HepG2 (cell line): ENCODE results near the gene RPS2. TPM values are rescaled to one million over a fixed set of nuclear protein-coding genes. Genes with fewer than 3 reads are reported as not detected.
A peak's percentile ranks its signal among the peaks of the same experiment; 100 is the strongest.

Experiments
- AKAP8 ChIP-seq: sonication (generic); formaldehyde crosslinking; IDR thresholded peaks from 2 replicates; pipeline ENCODE4 v1.5.1; 2020; ENCODE audit warnings: mild to moderate bottlenecking, missing genetic modification reagents
- ASH2L ChIP-seq: fragments of 300-600, 200-600 bp; sonication (generic); IDR thresholded peaks from 2 replicates; pipeline ENCODE4 v1.7.0; 2017; ENCODE audit warnings: low read depth, mild to moderate bottlenecking, moderate library complexity, mixed read lengths, low read length; ENCODE audit not compliant: insufficient read length
- CCAR2 ChIP-seq: fragments of 200-400 bp; formaldehyde crosslinking; optimal IDR thresholded peaks from 2 replicates; pipeline ENCODE3; 2018; ENCODE audit warnings: low read depth, mild to moderate bottlenecking, low read length, moderate library complexity
- CCDC6 ChIP-seq: sonication (generic); formaldehyde crosslinking; IDR thresholded peaks from 2 replicates; pipeline ENCODE4 v1.8.1; 2022; ENCODE audit warnings: mild to moderate bottlenecking, missing genetic modification reagents, moderate library complexity
- FOXP4 ChIP-seq: sonication (generic); formaldehyde crosslinking; IDR thresholded peaks from 2 replicates; pipeline ENCODE4 v1.4.0; 2020; ENCODE audit warnings: missing genetic modification reagents
- GTF3A ChIP-seq: sonication (generic); formaldehyde crosslinking; conservative IDR thresholded peaks from 2 replicates; pipeline ENCODE4 v1.4.0; 2020; ENCODE audit warnings: mild to moderate bottlenecking, missing genetic modification reagents
- GZF1 ChIP-seq: sonication (generic); formaldehyde crosslinking; IDR thresholded peaks from 2 replicates; pipeline ENCODE4 v1.5.1; 2020; ENCODE audit warnings: mild to moderate bottlenecking, missing genetic modification reagents
- JUND ChIP-seq: sonication (generic); formaldehyde crosslinking; IDR thresholded peaks from 2 replicates; pipeline ENCODE4 v1.8.0; 2022; ENCODE audit warnings: mild to moderate bottlenecking, missing genetic modification reagents
- KDM5A ChIP-seq: fragments of 200-600 bp; sonication (generic); IDR thresholded peaks from 2 replicates; pipeline ENCODE4 v1.7.0; 2018; ENCODE audit warnings: antibody characterized with exemption, mild to moderate bottlenecking, low read length, borderline replicate concordance
- PRPF4 ChIP-seq: fragments of 200-400 bp; formaldehyde crosslinking; IDR thresholded peaks from 2 replicates; pipeline ENCODE4 v1.6.1; 2016; ENCODE audit warnings: low read length, low read depth; ENCODE audit not compliant: poor library complexity, severe bottlenecking
- RBAK ChIP-seq: sonication (generic); formaldehyde crosslinking; IDR thresholded peaks from 2 replicates; pipeline ENCODE4 v1.5.1; 2020; ENCODE audit warnings: mild to moderate bottlenecking, missing genetic modification reagents
- REST ChIP-seq, 2 experiments: IDR thresholded peaks; 2 replicates each; pipeline ENCODE4 v1.6.1; 2011 to 2012; ENCODE audit warnings: low read length in 2 of 2, borderline replicate concordance in 1 of 2, low read depth in 1 of 2, mild to moderate bottlenecking in 1 of 2, moderate library complexity in 1 of 2
- RFX1 ChIP-seq: fragments of 450-650 bp; IDR thresholded peaks from 2 replicates; pipeline ENCODE4 v1.6.1; 2017
- TGIF2 ChIP-seq: IDR thresholded peaks from 2 replicates; pipeline ENCODE4 v1.6.1; 2016; ENCODE audit warnings: control low read depth, missing compliant biosample characterization
- ZIK1 ChIP-seq: sonication (generic); formaldehyde crosslinking; IDR thresholded peaks from 2 replicates; pipeline ENCODE4 v1.5.0; 2020; ENCODE audit warnings: mild to moderate bottlenecking, low read depth, missing genetic modification reagents, borderline replicate concordance
- ZMAT3 ChIP-seq: sonication (generic); formaldehyde crosslinking; conservative IDR thresholded peaks from 2 replicates; pipeline ENCODE4 v1.7.0; 2021; ENCODE audit warnings: missing genetic modification reagents
- ZNF362 ChIP-seq: sonication (generic); formaldehyde crosslinking; IDR thresholded peaks from 2 replicates; pipeline ENCODE4 v1.4.0; 2020; ENCODE audit warnings: missing genetic modification reagents, mild to moderate bottlenecking, borderline replicate concordance
- ZNF567 ChIP-seq: sonication (generic); formaldehyde crosslinking; IDR thresholded peaks from 2 replicates; pipeline ENCODE4 v1.8.1; 2023; ENCODE audit warnings: mild to moderate bottlenecking, missing genetic modification reagents, borderline replicate concordance
- ZNF883 ChIP-seq: sonication (generic); formaldehyde crosslinking; IDR thresholded peaks from 2 replicates; pipeline ENCODE4 v1.5.1; 2020; ENCODE audit warnings: mild to moderate bottlenecking, missing genetic modification reagents; ENCODE audit errors: not compliant biosample characterization
- polyA plus RNA-seq, 8 experiments: library from polyadenylated mRNA; depleted of rRNA in 3 of 8; stranded (reverse) in 7 of 8; unstranded in 1 of 8; fragments of >200 nt; fragmentation: Illumina TruSeq in 4 of 8; extraction: Trizol in 4 of 8; gene quantifications; 2 replicates each; pipeline versions ENCODE4 v1.2.1 to v1.2.3, GENCODE V29; 2011 to 2016; ENCODE audit warnings: low read depth in 4 of 8, missing spikeins in 1 of 8, mixed read lengths in 1 of 8; ENCODE audit not compliant: insufficient read depth in 1 of 8
- total RNA-seq, 5 experiments: library from RNA; depleted of rRNA; stranded (reverse); fragments of >200 nt; fragmentation: Illumina TruSeq; extraction: Trizol; gene quantifications; 2 replicates each; pipeline ENCODE4 v1.2.3, GENCODE V29; 2016; ENCODE audit warnings: low read depth in 1 of 5
- TF ChIP-seq, protein P1 (sequence below): sonication (generic); formaldehyde crosslinking; IDR thresholded peaks from 2 replicates; pipeline ENCODE4 v1.4.0; 2020; ENCODE audit warnings: missing genetic modification reagents

The RPS2 gene
- total and polyA plus RNA-seq, 2 of the 13 experiments (the other 11 are each of a cell fraction or from before 2014, with no cell fraction given), result 1,908 to 4,514 TPM

- peak; percentile 68 for TF ChIP-seq ZNF883
- TF ChIP-seq TGIF2, result peak; percentile 82
- TF ChIP-seq CCAR2, result no peak
- TF ChIP-seq ASH2L, result peak; percentile 69
- TF ChIP-seq ZNF567 (CRISPR knock-in tag), result 0 out of 2 replicates have a peak, but pooled peaks have one; percentile 32
- no peak for TF ChIP-seq GTF3A
- no peak for TF ChIP-seq JUND (CRISPR knock-in tag)
- no peak for TF ChIP-seq PRPF4
- TF ChIP-seq RFX1, result no peak
- TF ChIP-seq GZF1 (CRISPR knock-in tag), result peak; percentile 60; the same call in 1 of the 2 replicates
- TF ChIP-seq RBAK (CRISPR knock-in tag), result no peak
- TF ChIP-seq REST (IDR thresholded peaks at IDR 0.05; ENCODE audit: borderline replicate concordance in 1 of 2, low read depth in 1 of 2, low read length in 2 of 2), result peak in 1 of 2 experiments; percentile 46; a peak in 1 of 4 replicates
- TF ChIP-seq ZMAT3 (CRISPR knock-in tag), result peak; percentile 65; the same call in 1 of the 2 replicates
- TF ChIP-seq CCDC6 (CRISPR knock-in tag), result 0 out of 2 replicates have a peak, but pooled peaks have one; percentile 39
- TF ChIP-seq ZIK1 (CRISPR knock-in tag), result peak; percentile 49; the same call in 1 of the 2 replicates
- peak; percentile 36; the same call in 1 of the 2 replicates for TF ChIP-seq FOXP4 (CRISPR knock-in tag)
- TF ChIP-seq, protein P1, sequence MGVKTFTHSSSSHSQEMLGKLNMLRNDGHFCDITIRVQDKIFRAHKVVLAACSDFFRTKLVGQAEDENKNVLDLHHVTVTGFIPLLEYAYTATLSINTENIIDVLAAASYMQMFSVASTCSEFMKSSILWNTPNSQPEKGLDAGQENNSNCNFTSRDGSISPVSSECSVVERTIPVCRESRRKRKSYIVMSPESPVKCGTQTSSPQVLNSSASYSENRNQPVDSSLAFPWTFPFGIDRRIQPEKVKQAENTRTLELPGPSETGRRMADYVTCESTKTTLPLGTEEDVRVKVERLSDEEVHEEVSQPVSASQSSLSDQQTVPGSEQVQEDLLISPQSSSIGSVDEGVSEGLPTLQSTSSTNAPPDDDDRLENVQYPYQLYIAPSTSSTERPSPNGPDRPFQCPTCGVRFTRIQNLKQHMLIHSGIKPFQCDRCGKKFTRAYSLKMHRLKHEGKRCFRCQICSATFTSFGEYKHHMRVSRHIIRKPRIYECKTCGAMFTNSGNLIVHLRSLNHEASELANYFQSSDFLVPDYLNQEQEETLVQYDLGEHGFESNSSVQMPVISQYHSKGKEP (CRISPR knock-in tag), result no peak
- TF ChIP-seq AKAP8 (CRISPR knock-in tag), result no peak
- TF ChIP-seq ZNF362 (CRISPR knock-in tag), result peak; percentile 7; the same call in 1 of the 2 replicates
- TF ChIP-seq KDM5A, result peak; percentile 76
Observed at GRCh38 chr16:1964506-1965395, at the start of gene RPS2 (continued).
